K562 (cell line): ENCODE measurements around the gene LRRC39. TPM values are rescaled to one million over a fixed set of nuclear protein-coding genes. Genes with fewer than 3 reads are reported as not detected.

Source experiments
- ATAC-seq: fragments of 200-7000 bp; cut with Tn5 transposase; 3 replicates; pipeline ENCODE4 v1.9.1; 2020; ENCODE audit warnings: moderate library complexity
- BruUV-seq: library from RNA; stranded (reverse); fragments of 400-500 nt; replicated peaks from 2 replicates; lab custom pipeline; 2021; lab: Mats Ljungman, UMichigan
- CTCF ChIA-PET: fragments of 300-600 bp; formaldehyde crosslinking; extraction: SDS; loops from one replicate; lab custom pipeline; 2021; ENCODE audit warnings: low intra/inter-chr PET ratio; lab: Yijun Ruan, JAX
- POLR2A ChIA-PET: fragments of 300-600, 350-650 bp; sonication (Branson Sonifier 250); formaldehyde crosslinking; extraction: SDS; loops from one replicate; lab custom pipeline; 2021; ENCODE audit warnings: antibody characterized with exemption, inconsistent platforms; lab: Yijun Ruan, JAX
- DNase-seq, 4 experiments: peaks; one replicate each; pipeline versions ENCODE4 v3.0.0 to v3.0.0-alpha.2; 2011 to 2018; ENCODE audit warnings: low spot score in 3 of 4, mixed read lengths in 3 of 4; ENCODE audit errors: extremely low read depth in 1 of 4
- FAIRE-seq: peaks from 2 replicates; lab custom pipeline; 2011; peaks lifted over from hg19 to GRCh38; lab: Jason Lieb, UNC
- H2AFZ ChIP-seq: 2 replicates; pipeline ENCODE4 v1.6.0; 2011; ENCODE audit warnings: low read depth, low read length, control low read depth, inconsistent platforms
- H3K27ac ChIP-seq: fragments of 200-600 bp; 3 replicates; pipeline ENCODE4 v1.8.0; 2011; ENCODE audit warnings: low read depth, mild to moderate bottlenecking, control low read depth, inconsistent platforms, low read length, moderate library complexity, mixed read lengths; ENCODE audit errors: extremely low read depth
- H3K27me3 ChIP-seq, 2 experiments: fragments of 300-600 bp in 1 of 2; 2 replicates in 1 of 2; 3 replicates in 1 of 2; pipeline versions ENCODE4 v1.6.0 to v1.8.0; 2011; ENCODE audit warnings: inconsistent platforms in 2 of 2, low read length in 2 of 2, mild to moderate bottlenecking in 1 of 2, mixed read lengths in 1 of 2, moderate library complexity in 1 of 2; ENCODE audit not compliant: control insufficient read depth in 2 of 2, insufficient read depth in 2 of 2
- H3K36me3 ChIP-seq: fragments of 300-600 bp; 3 replicates; pipeline ENCODE4 v1.8.0; 2011; ENCODE audit warnings: mild to moderate bottlenecking, low read length, inconsistent platforms; ENCODE audit not compliant: control insufficient read depth, insufficient read depth
- H3K4me1 ChIP-seq, 2 experiments: fragments of 200-600 bp in 1 of 2; replicated peaks in 1 of 2; 2 replicates in 1 of 2; 3 replicates in 1 of 2; pipeline versions ENCODE4 v1.5.1 to v1.8.0; 2011; ENCODE audit warnings: inconsistent platforms in 2 of 2, low read length in 2 of 2, mild to moderate bottlenecking in 1 of 2, mixed read lengths in 1 of 2, moderate library complexity in 1 of 2; ENCODE audit not compliant: control insufficient read depth in 2 of 2, insufficient read depth in 2 of 2
- H3K4me2 ChIP-seq: 2 replicates; pipeline ENCODE4 v1.6.1; 2011; ENCODE audit warnings: low read length, control low read depth, inconsistent platforms, mixed read lengths; ENCODE audit not compliant: insufficient read depth
- H3K4me3 ChIP-seq: fragments of 200-600 bp; sonication (generic), shearing (Covaris generic); 2 replicates; pipeline ENCODE4 v1.5.1; 2016; ENCODE audit warnings: control low read depth, inconsistent platforms
- H3K79me2 ChIP-seq: fragments of 200-600 bp; 3 replicates; pipeline ENCODE4 v1.8.0; 2011; ENCODE audit warnings: low read length, inconsistent platforms; ENCODE audit not compliant: control insufficient read depth, insufficient read depth
- H3K9ac ChIP-seq, 2 experiments: 2 replicates each; pipeline versions ENCODE4 v1.6.0 to v1.6.1; 2011; ENCODE audit warnings: low read depth in 2 of 2, low read length in 2 of 2, control low read depth in 1 of 2, inconsistent platforms in 1 of 2, mild to moderate bottlenecking in 1 of 2, mixed read lengths in 1 of 2; ENCODE audit not compliant: insufficient read depth in 1 of 2
- H3K9me1 ChIP-seq: one replicate; pipeline ENCODE4 v1.6.0; 2011; ENCODE audit warnings: inconsistent platforms, mild to moderate bottlenecking, low read length, moderate library complexity; ENCODE audit not compliant: control insufficient read depth, insufficient read depth
- H3K9me3 ChIP-seq: replicated peaks from 2 replicates; pipeline ENCODE4 v1.5.1; 2011; ENCODE audit warnings: low read depth, low read length, inconsistent platforms; ENCODE audit not compliant: control insufficient read depth, insufficient read depth
- H4K20me1 ChIP-seq: replicated peaks from 2 replicates; pipeline ENCODE4 v1.6.1; 2011; ENCODE audit warnings: low read length, inconsistent platforms, mixed read lengths; ENCODE audit not compliant: control insufficient read depth, insufficient read depth
- CREB1 ChIP-seq, 2 experiments: sonication (generic) in 1 of 2; formaldehyde crosslinking in 1 of 2; IDR thresholded peaks; 2 replicates each; pipeline versions ENCODE4 v1.6.1 to v1.8.0; 2012 to 2022; ENCODE audit warnings: inconsistent platforms in 1 of 2, mild to moderate bottlenecking in 1 of 2, missing genetic modification reagents in 1 of 2, moderate library complexity in 1 of 2
- CSDE1 ChIP-seq, 2 experiments: fragments of 450-650 bp; IDR thresholded peaks; 2 replicates each; pipeline ENCODE4 v1.6.1; 2016; ENCODE audit warnings: mild to moderate bottlenecking in 1 of 2
- DLX4 ChIP-seq: fragments of 250-450 bp; sonication (Bioruptor Pico); IDR thresholded peaks from 2 replicates; pipeline ENCODE4 v1.6.1; 2021; ENCODE audit warnings: mild to moderate bottlenecking
- FOXK2 ChIP-seq, 2 experiments: fragments of 450-650 bp; IDR thresholded peaks in 1 of 2; conservative IDR thresholded peaks in 1 of 2; 2 replicates each; pipeline ENCODE4 v1.6.1; 2016; ENCODE audit warnings: low read depth in 2 of 2, mild to moderate bottlenecking in 1 of 2
- PHB2 ChIP-seq: fragments of 450-650 bp; IDR thresholded peaks from 2 replicates; pipeline ENCODE4 v1.6.1; 2017; ENCODE audit warnings: low read depth
- RBM15 ChIP-seq: fragments of 200-400 bp; formaldehyde crosslinking; IDR thresholded peaks from 2 replicates; pipeline ENCODE4 v1.6.1; 2018; ENCODE audit warnings: mild to moderate bottlenecking, low read length, moderate library complexity; ENCODE audit not compliant: insufficient read depth
- TCF3 ChIP-seq: sonication (generic); formaldehyde crosslinking; IDR thresholded peaks from 2 replicates; pipeline ENCODE4 v1.4.0; 2020; ENCODE audit warnings: mild to moderate bottlenecking, missing genetic modification reagents
- ZNF212 ChIP-seq: fragments of 450-650 bp; formaldehyde crosslinking; IDR thresholded peaks from 2 replicates; pipeline ENCODE4 v1.4.0; 2020; ENCODE audit warnings: mild to moderate bottlenecking
- ZNF707 ChIP-seq: fragments of 250-450 bp; sonication (Bioruptor Pico); conservative IDR thresholded peaks from 2 replicates; pipeline ENCODE4 v1.8.0; 2022; ENCODE audit warnings: inconsistent platforms, mild to moderate bottlenecking, moderate library complexity
- WGBS: fragments of 100-300 bp; shearing (Covaris generic); methylation state at CpG from one replicate; pipeline ENCODE4 v1.1.6; 2016; ENCODE audit warnings: low coverage, mixed read lengths; ENCODE audit not compliant: insufficient coverage; ENCODE audit errors: missing lambda C conversion rate; 5-methylcytosine and 5-hydroxymethylcytosine counted together
- in situ Hi-C: fragments of 300-500 bp; cut with MboI; formaldehyde crosslinking; loops from 4 replicates; pipeline ENCODE4 v1.15.0; 2018; ENCODE audit warnings: inconsistent platforms, mixed read lengths
- intact Hi-C: fragments of 100-400 bp; cut with micrococcal nuclease; formaldehyde crosslinking; loops from 2 replicates; pipeline ENCODE4 v1.14.2; 2022
- polyA plus RNA-seq, 8 experiments: library from polyadenylated mRNA; depleted of rRNA in 4 of 8; stranded (reverse) in 5 of 8; unstranded in 3 of 8; fragments of >200 nt; fragmentation: Nextera tagmentation in 2 of 8; fragmentation: Illumina TruSeq in 1 of 8; extraction: Ambion mirVana in 2 of 8; extraction: Trizol in 1 of 8; gene quantifications; 2 replicates each; pipeline versions ENCODE4 v1.2.1 to v1.2.3, GENCODE V29; 2011 to 2014; ENCODE audit warnings: inconsistent platforms in 1 of 8, missing spikeins in 1 of 8
- total RNA-seq, 7 experiments: library from RNA; depleted of rRNA in 6 of 7; stranded (reverse); fragments of >200 nt in 6 of 7; fragmentation: Illumina TruSeq in 2 of 7; extraction: Trizol in 2 of 7; gene quantifications; 2 replicates each; pipeline versions ENCODE4 v1.2.1 to v1.2.3, GENCODE V29; 2011 to 2021; ENCODE audit warnings: low replicate concordance in 1 of 7
- TF ChIP-seq, protein P1 (sequence below): sonication (generic); formaldehyde crosslinking; IDR thresholded peaks from 2 replicates; pipeline ENCODE4 v1.8.1; 2023; ENCODE audit warnings: missing genetic modification reagents, mild to moderate bottlenecking, borderline replicate concordance

Gene LRRC39
- total and polyA plus RNA-seq, 9 of the 15 experiments (the other 6 are each of a cell fraction or from before 2014, with no cell fraction given) = 1.00 to 3.1 (median 1.3) TPM

DNA sequence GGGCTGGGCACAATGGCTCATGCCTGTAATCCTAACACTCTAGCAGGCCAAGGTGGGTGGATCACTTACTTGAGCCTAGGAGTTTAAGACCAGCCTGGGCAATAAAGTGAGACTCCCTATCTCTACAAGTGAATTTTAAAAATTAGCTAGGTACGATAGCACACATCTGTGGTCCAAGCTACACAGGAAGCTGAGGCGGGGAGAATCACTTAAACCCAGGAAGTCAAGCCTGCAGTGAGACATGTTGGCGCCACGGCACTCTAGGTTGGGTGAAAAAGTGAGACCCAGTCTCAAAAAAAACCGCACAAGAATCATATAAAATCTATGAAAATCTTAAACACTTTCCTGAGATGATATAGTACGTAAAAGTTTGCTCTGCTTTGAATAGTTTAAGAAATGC lies 41.4 kb upstream of the LRRC39 start:
- DNase-seq = no peak
- 75% methylated on average over 6 of the region's 6 CpGs for WGBS
- FAIRE-seq = no peak
- Histone ChIP-seq H3K9ac (no peak overlapping the region), H2AFZ (no peak overlapping the region), H3K9me3 (no peaks in the 10 kb centered on the region), H3K79me2 (no peaks in the 10 kb centered on the region), H3K27ac (no peak overlapping the region), H4K20me1 (no peaks in the 10 kb centered on the region), H3K4me2 (no peak overlapping the region), H3K4me1 (no peaks in the 10 kb centered on the region), H3K4me3 (no peak overlapping the region), H3K9me1 (no peaks in the 10 kb centered on the region), H3K36me3 (peaks cover 56% of the 10 kb centered on the region), H3K27me3 (no peaks in the 10 kb centered on the region)
- ChIA-PET CTCF (no interaction called here), POLR2A (no interaction called here)
- intact Hi-C loops = no loop called here
- ATAC-seq = no peak
- in situ Hi-C loops = no loop called here
- no TSS peak for BruUV-seq
- TF ChIP-seq CREB1 (IDR thresholded peaks at IDR 0.05) (no peak), CREB1 (CRISPR knock-in tag; IDR thresholded peaks at IDR 0.05) (no peak), CSDE1 (IDR thresholded peaks at IDR 0.05) (no peak), PHB2 (no peak), ZNF707 (no peak), TCF3 (CRISPR knock-in tag) (no peak), FOXK2 (conservative IDR thresholded peaks at IDR 0.05 in 1 of 2, IDR thresholded peaks at IDR 0.05 in 1 of 2; ENCODE audit: low read depth in 2 of 2) (no peak), RBM15 (no peak), ZNF212 (no peak), DLX4 (CRISPR knock-in tag) (no peak)
- TF ChIP-seq, protein P1, sequence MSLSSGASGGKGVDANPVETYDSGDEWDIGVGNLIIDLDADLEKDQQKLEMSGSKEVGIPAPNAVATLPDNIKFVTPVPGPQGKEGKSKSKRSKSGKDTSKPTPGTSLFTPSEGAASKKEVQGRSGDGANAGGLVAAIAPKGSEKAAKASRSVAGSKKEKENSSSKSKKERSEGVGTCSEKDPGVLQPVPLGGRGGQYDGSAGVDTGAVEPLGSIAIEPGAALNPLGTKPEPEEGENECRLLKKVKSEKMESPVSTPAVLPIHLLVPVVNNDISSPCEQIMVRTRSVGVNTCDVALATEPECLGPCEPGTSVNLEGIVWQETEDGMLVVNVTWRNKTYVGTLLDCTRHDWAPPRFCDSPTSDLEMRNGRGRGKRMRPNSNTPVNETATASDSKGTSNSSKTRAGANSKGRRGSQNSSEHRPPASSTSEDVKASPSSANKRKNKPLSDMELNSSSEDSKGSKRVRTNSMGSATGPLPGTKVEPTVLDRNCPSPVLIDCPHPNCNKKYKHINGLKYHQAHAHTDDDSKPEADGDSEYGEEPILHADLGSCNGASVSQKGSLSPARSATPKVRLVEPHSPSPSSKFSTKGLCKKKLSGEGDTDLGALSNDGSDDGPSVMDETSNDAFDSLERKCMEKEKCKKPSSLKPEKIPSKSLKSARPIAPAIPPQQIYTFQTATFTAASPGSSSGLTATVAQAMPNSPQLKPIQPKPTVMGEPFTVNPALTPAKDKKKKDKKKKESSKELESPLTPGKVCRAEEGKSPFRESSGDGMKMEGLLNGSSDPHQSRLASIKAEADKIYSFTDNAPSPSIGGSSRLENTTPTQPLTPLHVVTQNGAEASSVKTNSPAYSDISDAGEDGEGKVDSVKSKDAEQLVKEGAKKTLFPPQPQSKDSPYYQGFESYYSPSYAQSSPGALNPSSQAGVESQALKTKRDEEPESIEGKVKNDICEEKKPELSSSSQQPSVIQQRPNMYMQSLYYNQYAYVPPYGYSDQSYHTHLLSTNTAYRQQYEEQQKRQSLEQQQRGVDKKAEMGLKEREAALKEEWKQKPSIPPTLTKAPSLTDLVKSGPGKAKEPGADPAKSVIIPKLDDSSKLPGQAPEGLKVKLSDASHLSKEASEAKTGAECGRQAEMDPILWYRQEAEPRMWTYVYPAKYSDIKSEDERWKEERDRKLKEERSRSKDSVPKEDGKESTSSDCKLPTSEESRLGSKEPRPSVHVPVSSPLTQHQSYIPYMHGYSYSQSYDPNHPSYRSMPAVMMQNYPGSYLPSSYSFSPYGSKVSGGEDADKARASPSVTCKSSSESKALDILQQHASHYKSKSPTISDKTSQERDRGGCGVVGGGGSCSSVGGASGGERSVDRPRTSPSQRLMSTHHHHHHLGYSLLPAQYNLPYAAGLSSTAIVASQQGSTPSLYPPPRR (CRISPR knock-in tag) = no peak
